Measurements from ENCODE around the gene C10orf143.

DNA sequence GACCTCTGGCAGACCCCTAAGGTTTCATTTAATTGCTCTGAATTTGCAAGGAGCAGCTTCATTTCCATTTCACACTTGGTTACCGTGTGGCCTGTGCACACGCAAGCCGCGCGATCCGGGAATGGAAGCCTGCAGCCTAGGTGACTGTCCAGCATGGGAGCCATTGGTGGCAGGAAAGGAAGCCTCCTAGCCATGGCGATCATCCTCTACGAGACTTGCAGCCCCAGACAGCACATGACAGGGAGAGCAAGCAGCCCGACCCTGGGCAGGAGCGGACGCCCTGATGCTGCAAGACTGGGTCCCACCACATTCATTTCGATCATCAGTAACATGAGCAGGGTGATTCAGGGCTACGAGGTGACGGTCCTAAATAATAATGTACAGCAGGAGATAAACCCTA lies 33.9 kb downstream of the C10orf143 start:
- TF ChIP-seq CTCF (IDR thresholded peaks at IDR 0.05) (no peak), POLR2A (IDR thresholded peaks at IDR 0.05) (no peak)
